SK-MEL-5 (cell line): ENCODE measurements around the gene FGF19. TPM values are rescaled to one million over a fixed set of nuclear protein-coding genes. Genes with fewer than 3 reads are reported as not detected.

Experiments used
- DNase-seq: peaks from one replicate; pipeline ENCODE4 v3.0.0-alpha.2; 2016; ENCODE audit warnings: low read depth, low spot score
- in situ Hi-C: cut with HindIII; loops from 2 replicates; pipeline ENCODE4 v1.10.0; 2016; ENCODE audit warnings: low sequenced_read_pairs, high pct_unique_total_duplicates, low pct_unique_long_range_greater_than_20kb
- total RNA-seq: library from RNA; depleted of rRNA; stranded (reverse); fragments of >200 nt; shearing (Covaris generic); gene quantifications from 2 replicates; pipeline ENCODE4 v1.2.3, GENCODE V29; 2014

Gene FGF19
- total RNA-seq, 1 experiment from 2014 or later = 0.13 TPM

GRCh38 chr11:69664901-69665300, 38.9 kb downstream of the FGF19 start:
- in situ Hi-C loops = loop anchor here (25.0 kb wide), 1 partner anchor 428 kb away; no protein-coding TSS in a partner anchor
- DNase-seq = no peak

- no peak for DNase-seq
Observed at GRCh38 chr11:69664103-69664775, 39.6 kb downstream of the FGF19 start.

GRCh38 chr11:69663326-69663725, 40.5 kb downstream of the FGF19 start:
- no peak for DNase-seq
- in situ Hi-C loops = loop anchor here (25.0 kb wide), 1 partner anchor 426 kb away; no protein-coding TSS in a partner anchor

More at GRCh38 chr11:69664103-69664775, 39.6 kb downstream of the FGF19 start:
- in situ Hi-C loops = loop anchor here (25.0 kb wide), 1 partner anchor 427 kb away; no protein-coding TSS in a partner anchor

GRCh38 chr11:69662806-69663205, 41.0 kb downstream of the FGF19 start:
- DNase-seq = no peak
- in situ Hi-C loops = loop anchor here (25.0 kb wide), 1 partner anchor 426 kb away; no protein-coding TSS in a partner anchor

GRCh38 chr11:69662021-69662698, 41.7 kb downstream of the FGF19 start:
- in situ Hi-C loops = loop anchor here (25.0 kb wide), 1 partner anchor 425 kb away; no protein-coding TSS in a partner anchor
- peak; percentile 60 for DNase-seq

GRCh38 chr11:69661413-69661715, 42.5 kb downstream of the FGF19 start:
- in situ Hi-C loops = loop anchor here (25.0 kb wide), 1 partner anchor 424 kb away; no protein-coding TSS in a partner anchor
- no peak for DNase-seq

- in situ Hi-C loops = loop anchor here (25.0 kb wide), 1 partner anchor 423 kb away; no protein-coding TSS in a partner anchor
- DNase-seq = no peak
Observed at GRCh38 chr11:69660001-69660500, 43.8 kb downstream of the FGF19 start.

GRCh38 chr11:69659591-69659990, 44.2 kb downstream of the FGF19 start:
- DNase-seq = no peak
- in situ Hi-C loops = loop anchor here (10.0 to 25.0 kb wide), 3 partner anchors 345 to 545 kb away; no protein-coding TSS in a partner anchor

GRCh38 chr11:69658626-69659450, 45.0 kb downstream of the FGF19 start:
- no peak for DNase-seq
- in situ Hi-C loops = loop anchor here (10.0 to 25.0 kb wide), 3 partner anchors 344 to 544 kb away; no protein-coding TSS in a partner anchor

- DNase-seq = no peak
- in situ Hi-C loops = loop anchor here (10.0 to 25.0 kb wide), 3 partner anchors 343 to 543 kb away; no protein-coding TSS in a partner anchor
Observed at GRCh38 chr11:69657911-69658625, 45.8 kb downstream of the FGF19 start.

GRCh38 chr11:69657456-69657910, 46.3 kb downstream of the FGF19 start:
- no peak for DNase-seq
- in situ Hi-C loops = loop anchor here (10.0 to 25.0 kb wide), 3 partner anchors 343 to 543 kb away; no protein-coding TSS in a partner anchor

- no peak for DNase-seq
- in situ Hi-C loops = loop anchor here (10.0 to 25.0 kb wide), 3 partner anchors 342 to 542 kb away; no protein-coding TSS in a partner anchor
Observed at GRCh38 chr11:69656536-69657455, 47.0 kb downstream of the FGF19 start.

GRCh38 chr11:69655479-69656428, 48.1 kb downstream of the FGF19 start:
- in situ Hi-C loops = loop anchor here (10.0 to 25.0 kb wide), 3 partner anchors 341 to 541 kb away; no protein-coding TSS in a partner anchor
- DNase-seq = no peak

GRCh38 chr11:69654660-69655478, 49.0 kb downstream of the FGF19 start:
- in situ Hi-C loops = loop anchor here (10.0 to 25.0 kb wide), 3 partner anchors 340 to 540 kb away; no protein-coding TSS in a partner anchor
- no peak for DNase-seq
